GM21423 (cell line): ENCODE measurements around the gene GSG1L.

Source experiments
- ATAC-seq: cut with Tn5 transposase; IDR thresholded peaks from one replicate; pipeline ENCODE4 v1.9.1; 2021; ENCODE audit warnings: mild to moderate bottlenecking, moderate library complexity; ENCODE audit not compliant: unreplicated experiment

The GSG1L gene

DNA sequence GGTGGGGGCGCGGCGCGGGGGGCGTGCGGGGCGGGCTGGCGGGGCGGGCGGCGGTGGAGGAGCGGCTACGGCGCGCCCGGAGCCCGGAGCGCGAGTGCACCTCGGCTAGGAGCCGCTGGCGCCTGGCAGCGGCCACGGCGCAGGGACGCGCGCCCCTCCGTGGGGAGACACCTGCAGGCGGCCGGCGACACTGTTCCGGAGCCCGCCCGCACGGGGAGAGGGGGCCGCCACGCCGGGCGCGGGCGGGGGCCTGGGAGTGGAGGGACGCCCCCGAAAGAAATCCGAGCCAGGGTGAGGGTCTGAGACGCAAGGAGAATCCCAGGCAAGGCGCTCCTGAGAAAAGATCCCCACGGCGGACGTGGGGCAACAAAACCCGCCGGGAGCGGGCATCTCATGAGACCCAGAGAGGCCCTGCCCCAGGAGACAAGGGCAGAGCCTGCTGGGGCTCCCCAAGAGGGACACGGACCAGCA lies at the start of gene GSG1L:
GSG1L (minus strand) TSS at position 124 of the 471 bp plus-strand sequence. CDS start 290 bp downstream, outside the sequence.
- ATAC-seq = no peak

DNA sequence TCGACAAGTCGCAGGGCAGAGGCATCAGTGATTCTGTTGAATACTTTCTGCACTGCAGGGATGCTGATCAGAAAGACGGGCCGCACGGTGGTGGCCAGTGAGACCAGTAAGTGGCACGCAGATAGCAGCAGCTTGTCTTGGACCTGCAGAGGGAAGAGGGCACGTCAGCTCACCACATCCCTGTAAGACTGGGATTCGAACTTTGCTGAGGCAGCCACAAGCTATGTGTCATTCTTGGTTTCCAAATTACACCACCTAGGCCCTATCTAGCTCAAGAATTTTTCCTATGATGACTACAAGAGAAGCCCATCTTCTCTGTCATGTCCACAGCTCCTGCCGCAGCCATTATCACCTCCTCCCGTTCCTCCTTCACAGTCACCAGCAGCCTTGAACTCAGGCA lies 49.4 kb upstream of the GSG1L start:
- ATAC-seq = no peak

DNA sequence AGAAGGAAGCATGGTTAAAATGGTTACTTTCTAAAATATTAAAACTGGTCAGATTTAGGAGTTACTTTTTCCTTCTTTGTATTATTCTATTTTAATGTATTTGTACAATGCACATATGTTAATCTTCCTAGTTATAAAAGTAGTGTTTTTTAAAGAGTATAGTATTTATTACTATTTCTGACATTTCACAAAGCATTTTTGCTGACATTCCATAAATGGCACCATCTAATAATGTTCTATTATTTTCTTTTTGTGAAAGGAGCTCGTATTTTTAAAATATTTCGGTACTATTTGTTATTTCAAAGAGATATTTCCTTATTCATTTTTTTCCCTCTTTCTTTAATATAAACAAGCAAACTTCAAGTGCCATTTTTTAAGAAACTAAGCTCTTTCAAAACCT lies 47.5 kb upstream of the GSG1L start:
- no peak for ATAC-seq

- no peak for ATAC-seq
These were observed 47.0 kb upstream of the GSG1L start for GRCh38 chr16:28110479-28110878.

DNA sequence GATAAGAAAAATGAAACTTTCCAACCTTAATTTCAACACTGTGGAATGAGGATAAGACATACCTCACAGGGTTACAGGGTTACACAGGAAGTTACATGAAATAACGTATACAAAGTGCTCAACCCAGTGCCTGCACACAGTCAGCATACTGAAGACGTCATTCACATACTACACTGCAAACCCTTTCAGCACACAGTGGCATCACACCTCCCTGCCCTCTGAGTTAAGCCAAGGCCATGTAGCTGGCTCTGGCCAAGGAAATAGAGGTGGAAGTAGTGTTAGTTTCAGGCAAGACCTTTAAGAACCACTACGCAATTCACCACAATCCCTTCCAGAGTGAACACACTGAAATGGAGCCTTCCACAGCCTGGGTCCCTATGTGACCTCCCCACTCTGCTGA lies 46.6 kb upstream of the GSG1L start:
- ATAC-seq = no peak

GRCh38 chr16:28108590-28109247 lies 45.2 kb upstream of the GSG1L start:
- no peak for ATAC-seq

GRCh38 chr16:28107232-28107631 lies 43.7 kb upstream of the GSG1L start:
- no peak for ATAC-seq

GRCh38 chr16:28106467-28107215 lies 43.1 kb upstream of the GSG1L start:
- no peak for ATAC-seq

- no peak for ATAC-seq
These were observed 42.4 kb upstream of the GSG1L start for GRCh38 chr16:28105954-28106353.

GRCh38 chr16:28105297-28105696 lies 41.8 kb upstream of the GSG1L start:
- no peak for ATAC-seq

- no peak for ATAC-seq
These were observed 40.9 kb upstream of the GSG1L start for GRCh38 chr16:28104404-28104803.

GRCh38 chr16:28103516-28104170 lies 40.1 kb upstream of the GSG1L start:
- no peak for ATAC-seq

DNA sequence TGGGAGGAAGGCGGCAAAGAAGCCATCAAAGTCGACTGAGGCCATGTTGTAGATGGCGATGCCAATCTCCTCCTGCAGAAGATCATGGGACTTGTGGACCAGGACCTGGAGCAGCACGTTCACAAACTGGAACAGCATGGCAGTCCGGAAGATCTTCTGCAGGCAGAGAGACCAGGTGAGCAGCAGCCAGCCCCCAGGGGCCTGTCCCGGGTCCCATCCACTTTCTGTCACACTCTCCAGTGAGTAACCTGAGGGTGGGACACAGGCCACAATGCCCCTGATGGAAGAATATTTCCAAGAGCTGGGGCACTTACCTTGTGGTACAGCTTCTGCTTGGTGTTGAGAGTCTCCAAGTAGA lies 38.0 kb upstream of the GSG1L start:
- ATAC-seq = no peak

GRCh38 chr16:28100810-28101532 lies 37.5 kb upstream of the GSG1L start:
- ATAC-seq = no peak

GRCh38 chr16:28098959-28099945 lies 35.7 kb upstream of the GSG1L start:
- ATAC-seq = no peak

GRCh38 chr16:28098171-28098958 lies 34.9 kb upstream of the GSG1L start:
- no peak for ATAC-seq

- ATAC-seq = no peak
These were observed 33.7 kb upstream of the GSG1L start for GRCh38 chr16:28096983-28097899.

DNA sequence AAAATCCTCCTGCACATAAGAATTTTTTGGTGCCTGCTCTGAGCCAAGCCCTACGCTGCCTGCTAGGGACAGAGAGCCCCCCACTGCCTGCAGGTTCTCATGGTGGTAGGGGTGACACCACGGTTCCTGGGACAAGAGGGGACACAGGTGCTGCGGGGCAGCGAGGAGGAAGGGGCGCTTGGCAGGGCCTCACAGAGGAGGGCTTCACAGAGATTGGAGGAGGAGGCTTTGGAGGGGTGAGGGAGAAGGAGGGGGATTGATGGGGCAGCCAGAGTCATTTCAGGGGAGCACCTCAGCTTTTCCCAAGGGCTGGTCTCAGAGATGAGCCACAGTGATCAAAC lies 29.8 kb upstream of the GSG1L start:
- no peak for ATAC-seq
